ENCODE measurements around the gene MYL5.

GRCh38 chr4:671769-672168 is 2.6 kb upstream of the MYL5 start:
- TF ChIP-seq POLR2A (IDR thresholded peaks at IDR 0.05; ENCODE audit: low read length), result no peak
- TF ChIP-seq GATA1 (IDR thresholded peaks at IDR 0.05; ENCODE audit: low read depth, low read length), result no peak

Measured in erythroblast (primary cell).